DMS 273 (cell line): ENCODE measurements around the gene MAN2A2.

Experiments used
- DNase-seq: peaks from one replicate; lab custom pipeline; 2025; ENCODE audit not compliant: unreplicated experiment; lab: John Stamatoyannopoulos, UW

Gene MAN2A2

DNA sequence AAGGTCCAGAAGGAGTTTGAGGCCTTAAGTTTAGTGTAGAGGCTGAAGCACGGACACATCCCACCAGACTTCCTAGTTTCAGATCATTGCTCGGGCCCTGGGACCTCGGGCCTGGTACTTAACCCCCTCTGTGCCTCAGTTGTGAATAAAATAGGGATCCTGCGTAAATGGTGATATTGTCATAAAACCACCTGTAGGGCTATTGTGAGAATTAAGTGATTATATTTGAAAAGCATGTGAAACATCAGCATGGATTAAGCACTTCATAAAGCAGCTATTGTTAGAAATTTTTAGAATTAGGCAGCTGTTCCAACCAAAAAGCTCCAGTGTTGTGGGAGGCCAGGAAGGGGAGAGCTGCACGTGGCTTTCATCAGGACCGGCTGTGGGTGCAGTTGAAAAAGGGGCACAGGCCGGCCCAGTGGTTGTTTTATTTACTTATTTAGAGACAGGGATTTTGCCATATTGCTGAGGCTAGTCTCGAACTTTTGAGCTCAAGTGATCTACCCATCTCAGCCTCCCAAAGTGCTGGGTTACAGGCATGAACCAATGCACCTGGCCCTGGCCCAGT, 56.0 kb downstream of the MAN2A2 start:
- no peak for DNase-seq

DNA sequence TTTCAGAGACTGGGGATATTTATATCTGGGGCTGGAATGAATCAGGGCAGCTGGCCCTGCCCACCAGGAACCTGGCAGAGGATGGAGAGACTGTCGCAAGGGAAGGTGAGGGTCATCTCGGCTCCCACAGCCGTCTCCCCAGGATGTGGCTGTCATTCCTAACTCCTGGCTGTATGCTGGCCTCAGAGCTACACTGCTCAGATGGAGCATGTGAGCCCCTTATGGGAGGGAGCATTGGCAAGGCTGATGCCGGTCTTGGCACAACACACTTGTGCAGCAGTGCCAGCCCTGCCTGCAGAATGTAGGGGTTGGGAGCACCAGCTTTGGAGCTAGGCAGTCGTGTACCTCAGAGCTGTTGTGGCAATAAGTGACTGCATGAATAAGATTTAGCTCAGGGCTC, 56.8 kb downstream of the MAN2A2 start:
- DNase-seq: peak; percentile 46

DNA sequence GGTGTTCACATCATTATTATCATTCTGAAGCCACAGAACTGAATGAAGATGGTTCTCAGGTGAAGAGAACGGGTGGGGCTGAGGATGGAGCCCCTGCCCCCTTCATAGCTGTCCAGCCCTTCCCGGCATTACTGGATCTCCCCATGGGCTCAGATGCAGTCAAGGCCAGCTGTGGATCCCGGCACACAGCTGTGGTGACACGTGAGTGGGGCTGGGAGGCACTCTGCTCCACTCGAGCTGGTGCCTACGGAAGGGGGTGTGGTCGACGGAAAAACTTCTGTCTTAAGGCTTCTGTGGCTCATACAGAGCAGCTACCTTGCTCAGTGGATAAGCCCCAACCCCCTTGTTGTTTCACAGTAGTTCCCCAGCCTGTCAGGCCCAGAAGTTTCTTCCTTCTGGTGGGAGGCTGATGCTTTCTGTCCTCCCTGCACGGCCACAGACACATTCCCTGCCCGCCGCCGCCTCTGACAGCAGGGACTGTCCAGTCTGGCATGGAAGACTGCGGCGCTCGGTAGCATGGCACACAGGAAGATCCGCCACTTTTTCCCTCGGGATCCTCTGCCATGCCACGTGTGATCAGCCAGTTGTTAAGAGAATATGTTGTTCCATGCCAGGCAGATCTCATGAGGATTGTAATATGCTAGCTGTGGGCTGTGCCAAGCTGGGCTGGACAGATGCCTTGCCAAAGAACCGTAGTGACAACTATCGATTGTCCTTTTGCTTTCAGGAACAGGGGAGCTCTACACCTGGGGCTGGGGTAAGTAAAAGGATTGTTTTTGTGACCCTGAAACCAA, 57.4 kb downstream of the MAN2A2 start:
- DNase-seq: no peak

DNA sequence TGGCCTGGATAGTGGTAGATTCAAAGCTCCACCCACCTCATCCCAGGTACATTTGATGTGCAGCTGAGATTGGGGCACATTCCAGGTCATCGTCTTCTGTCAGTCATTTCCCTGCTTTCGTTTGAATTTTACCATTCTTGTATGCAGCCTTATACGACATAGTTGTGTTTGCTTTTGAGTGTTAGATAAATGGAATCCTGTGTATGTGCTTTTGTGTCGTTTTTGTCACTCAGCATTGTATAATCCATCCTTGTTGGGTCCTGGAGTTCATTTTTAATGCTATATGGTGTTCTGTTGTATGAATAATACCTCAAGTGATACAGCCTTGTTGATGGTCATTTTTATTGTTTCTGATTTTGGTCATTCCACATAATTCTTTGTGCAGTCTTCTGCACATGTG, 58.9 kb downstream of the MAN2A2 start:
- DNase-seq: no peak

DNA sequence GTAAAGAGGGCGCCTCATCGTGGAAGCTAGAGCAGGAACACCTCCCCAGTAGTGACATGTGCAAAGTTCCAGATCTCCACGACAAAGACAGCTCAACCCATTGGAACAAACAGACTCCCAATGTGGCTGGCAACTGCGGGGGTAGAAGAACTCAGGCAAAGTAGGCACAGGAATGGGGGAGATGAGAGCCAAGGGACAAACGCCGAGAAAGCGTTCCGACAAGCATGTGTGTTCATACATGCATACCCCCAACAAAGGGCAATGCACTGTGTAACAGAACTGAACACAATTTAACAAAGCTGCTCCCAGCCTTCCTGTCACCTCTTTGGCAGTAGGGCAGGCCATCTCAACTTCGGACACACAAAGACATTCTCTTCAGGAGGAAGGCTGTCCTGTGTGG, 63.2 kb downstream of the MAN2A2 start:
- no peak for DNase-seq

DNA sequence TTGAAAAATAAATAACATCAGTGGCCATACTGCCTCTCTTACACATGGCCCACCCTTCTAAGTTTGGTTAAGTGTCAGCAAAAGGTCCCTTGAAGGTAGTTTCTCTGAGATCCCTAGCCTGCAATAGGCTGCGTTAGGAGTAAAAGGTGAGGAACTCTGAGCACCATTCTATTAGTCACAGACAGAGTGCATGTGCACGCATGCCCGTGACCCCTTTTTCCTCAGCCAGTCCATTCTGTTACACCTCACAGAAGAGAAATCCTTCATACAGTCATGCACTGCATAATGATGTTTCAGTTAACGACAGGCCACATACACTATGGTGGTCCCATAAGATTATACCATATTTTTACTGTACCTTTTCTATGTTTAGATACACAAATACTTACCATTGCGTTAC, 64.1 kb downstream of the MAN2A2 start:
- no peak for DNase-seq

DNA sequence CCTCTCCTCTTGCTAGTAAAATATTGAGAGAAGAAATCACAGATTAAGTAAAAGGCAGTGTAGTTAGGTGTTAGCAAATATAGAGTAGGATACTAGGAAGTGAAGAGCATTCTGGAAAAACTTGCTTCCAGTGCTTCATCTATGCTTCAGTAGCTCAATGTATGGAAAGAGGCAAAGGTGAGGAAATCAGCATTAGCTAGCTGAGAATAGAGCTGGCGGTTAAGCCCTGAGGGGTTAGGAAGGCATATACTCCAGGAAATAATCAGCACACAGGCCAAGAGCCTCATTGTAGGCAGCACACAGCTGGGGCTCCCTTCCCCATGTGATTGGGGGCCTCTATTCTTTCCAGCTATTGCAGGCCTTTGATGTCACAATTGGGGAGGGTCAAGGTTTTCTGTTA, 65.3 kb downstream of the MAN2A2 start:
- no peak for DNase-seq

DNA sequence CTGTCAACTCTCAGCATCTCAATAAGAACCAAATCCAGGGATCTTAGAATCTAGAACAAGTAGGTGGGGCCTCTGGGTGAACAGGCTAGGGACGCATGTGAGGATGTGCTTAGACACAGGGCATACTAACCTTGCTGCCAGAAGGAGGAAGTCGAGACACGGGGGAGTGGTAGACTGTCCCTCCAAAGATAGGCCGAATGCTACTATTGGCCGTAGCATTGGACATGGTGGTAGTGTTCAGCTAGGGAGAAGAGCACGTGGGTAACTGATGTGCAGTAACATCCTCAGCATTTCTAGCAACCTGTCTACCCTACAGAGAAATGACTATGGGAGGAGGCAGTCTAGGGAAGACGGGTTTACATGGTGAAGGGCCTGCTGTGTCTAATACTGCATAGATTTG, 67.2 kb downstream of the MAN2A2 start:
- DNase-seq: no peak

DNA sequence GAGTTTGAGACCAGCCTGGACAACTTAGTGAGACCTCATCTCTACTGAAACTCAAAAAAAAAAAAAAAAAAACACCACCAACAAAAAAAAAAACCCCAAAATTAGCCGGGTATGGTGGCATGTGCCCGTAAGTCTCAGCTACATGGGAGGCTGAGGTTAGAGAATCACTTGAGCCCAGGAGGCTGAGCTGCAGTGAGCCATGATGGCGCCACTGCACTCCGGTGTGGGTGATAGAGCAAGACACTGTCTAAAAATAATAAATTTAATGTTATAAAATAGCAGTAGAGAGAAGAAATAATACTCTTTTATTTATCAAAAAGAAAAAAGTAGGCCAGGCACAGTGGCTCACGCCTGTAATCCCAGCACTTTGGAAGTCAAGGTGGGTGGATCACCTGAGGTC, 69.0 kb downstream of the MAN2A2 start:
- no peak for DNase-seq
